Gastrocnemius medialis (tissue), 4 donors: ENCODE data around the gene AGXT2. TPM values are rescaled to one million over a fixed set of nuclear protein-coding genes. Genes with fewer than 3 reads are reported as not detected.

Experiments used
- ATAC-seq, 2 donors: fragments of 150-250 bp; one replicate each; pipeline ENCODE4 v1.9.1; 2016
- DNase-seq, 2 donors: peaks; one replicate each; pipeline ENCODE4 v3.0.0-alpha.2; 2019
- H3K27ac ChIP-seq, 4 donors: fragments of 200-600 bp; sonication (generic); 1 replicate in 1 of 4; 2 replicates in 3 of 4; pipeline ENCODE4 v1.5.1; 2016 to 2018; ENCODE audit warnings: mild to moderate bottlenecking in 2 of 4, moderate library complexity in 1 of 4
- H3K27me3 ChIP-seq, 3 donors: fragments of 200-600 bp; sonication (generic) in 2 of 3; 1 replicate in 1 of 3; 2 replicates in 2 of 3; pipeline versions ENCODE4 v1.5.1 to v1.6.0; 2016 to 2019; ENCODE audit warnings: mild to moderate bottlenecking in 1 of 3, moderate library complexity in 1 of 3
- H3K36me3 ChIP-seq, 2 donors: fragments of 200-600 bp; sonication (generic) in 1 of 2; one replicate each; pipeline ENCODE4 v1.5.1; 2017 to 2018
- H3K4me1 ChIP-seq, 2 donors: fragments of 200-600 bp; sonication (generic) in 1 of 2; one replicate each; pipeline ENCODE4 v1.5.1; 2016 to 2017; ENCODE audit warnings: mild to moderate bottlenecking in 2 of 2
- H3K4me3 ChIP-seq, 4 donors: fragments of 200-600 bp; sonication (generic) in 3 of 4; 1 replicate in 1 of 4; 2 replicates in 3 of 4; pipeline ENCODE4 v1.5.1; 2016 to 2019; ENCODE audit warnings: mild to moderate bottlenecking in 2 of 4
- H3K9me3 ChIP-seq, 3 donors: fragments of 200-600 bp; sonication (generic) in 2 of 3; 1 replicate in 1 of 3; 2 replicates in 2 of 3; pipeline ENCODE4 v1.5.1; 2016 to 2019
- CTCF ChIP-seq, 5 experiments: fragments of 450-650 bp in 3 of 5; fragments of 200-600 bp in 2 of 5; sonication (generic) in 2 of 5; IDR thresholded peaks in 4 of 5; conservative IDR thresholded peaks in 1 of 5; 1 replicate in 4 of 5; 2 replicates in 1 of 5; pipeline ENCODE4 v1.5.1; 2016 to 2019; ENCODE audit warnings: antibody characterized with exemption in 5 of 5, mild to moderate bottlenecking in 3 of 5, moderate library complexity in 3 of 5
- POLR2A ChIP-seq, 2 donors: fragments of 450-650 bp; IDR thresholded peaks; one replicate each; pipeline ENCODE4 v1.6.1; 2017; ENCODE audit warnings: antibody characterized with exemption in 2 of 2, mild to moderate bottlenecking in 2 of 2, moderate library complexity in 2 of 2
- in situ Hi-C, 4 donors: fragments of 200-750 bp; cut with MboI; loops; one replicate each; pipeline versions ENCODE4 v1.15.0 to v1.8.0; 2017; ENCODE audit warnings: low sequenced_read_pairs in 4 of 4
- intact Hi-C: fragments of 100-400 bp; cut with DNase I; formaldehyde crosslinking; loops from one replicate; pipeline ENCODE4 v1.15.1; 2023; ENCODE audit warnings: low total_unique reads
- total RNA-seq, 4 donors: library from RNA; depleted of rRNA; stranded (reverse); fragments of >200 nt; gene quantifications; one replicate each; pipeline versions ENCODE4 v1.1.0 to v1.2.3, GENCODE V29; 2016

The AGXT2 gene
- total RNA-seq, 4 donors from 2014 or later = 0.20 TPM; not detected in 2

GRCh38 chr5:35026941-35027340, 20.8 kb downstream of the AGXT2 start:
- no peak for ATAC-seq
- in situ Hi-C loops (no loop called here), intact Hi-C loops (no loop called here)
- no peak overlapping the region for H3K4me3 ChIP-seq
- no peak for DNase-seq
- no peaks in the 10 kb centered on the region for H3K9me3 ChIP-seq
- TF ChIP-seq CTCF (IDR thresholded peaks at IDR 0.05 in 4 of 5, conservative IDR thresholded peaks at IDR 0.05 in 1 of 5) = no peak
- TF ChIP-seq POLR2A (IDR thresholded peaks at IDR 0.05) = no peak
- no peaks in the 10 kb centered on the region for H3K4me1 ChIP-seq
- H3K27ac ChIP-seq = no peak overlapping the region
- H3K36me3 ChIP-seq = no peaks in the 10 kb centered on the region
- no peaks in the 10 kb centered on the region for H3K27me3 ChIP-seq

- Histone ChIP-seq H3K4me1 (no peaks in the 10 kb centered on the region), H3K27me3 (no peaks in the 10 kb centered on the region), H3K27ac (no peak overlapping the region), H3K4me3 (no peak overlapping the region), H3K36me3 (no peaks in the 10 kb centered on the region), H3K9me3 (no peaks in the 10 kb centered on the region)
- TF ChIP-seq CTCF (IDR thresholded peaks at IDR 0.05 in 4 of 5, conservative IDR thresholded peaks at IDR 0.05 in 1 of 5) (no peak), POLR2A (IDR thresholded peaks at IDR 0.05) (no peak)
- DNase-seq (no peak), ATAC-seq (no peak)
- intact Hi-C loops (no loop called here), in situ Hi-C loops (no loop called here)
These were observed 21.4 kb downstream of the AGXT2 start for GRCh38 chr5:35026280-35026840.

GRCh38 chr5:35024911-35025510, 22.7 kb downstream of the AGXT2 start:
- Histone ChIP-seq H3K27ac (no peak overlapping the region), H3K36me3 (no peaks in the 10 kb centered on the region), H3K4me1 (no peaks in the 10 kb centered on the region), H3K27me3 (no peaks in the 10 kb centered on the region), H3K4me3 (no peak overlapping the region), H3K9me3 (no peaks in the 10 kb centered on the region)
- TF ChIP-seq CTCF (IDR thresholded peaks at IDR 0.05 in 4 of 5, conservative IDR thresholded peaks at IDR 0.05 in 1 of 5) = no peak
- TF ChIP-seq POLR2A (IDR thresholded peaks at IDR 0.05) = no peak
- intact Hi-C loops (no loop called here), in situ Hi-C loops (no loop called here)
- no peak for ATAC-seq
- DNase-seq = no peak

GRCh38 chr5:35023391-35024178, 24.2 kb downstream of the AGXT2 start:
- no peaks in the 10 kb centered on the region for H3K27me3 ChIP-seq
- no peaks in the 10 kb centered on the region for H3K4me1 ChIP-seq
- no peaks in the 10 kb centered on the region for H3K36me3 ChIP-seq
- intact Hi-C loops = no loop called here
- in situ Hi-C loops = no loop called here
- no peaks in the 10 kb centered on the region for H3K9me3 ChIP-seq
- H3K4me3 ChIP-seq = no peak overlapping the region
- TF ChIP-seq CTCF (IDR thresholded peaks at IDR 0.05 in 4 of 5, conservative IDR thresholded peaks at IDR 0.05 in 1 of 5) (no peak), POLR2A (IDR thresholded peaks at IDR 0.05) (no peak)
- no peak overlapping the region for H3K27ac ChIP-seq
- DNase-seq (no peak), ATAC-seq (no peak)
